Right lobe of liver (tissue), 6 donors: Measurements from ENCODE around the gene CDH23. TPM values are rescaled to one million over a fixed set of nuclear protein-coding genes. Genes with fewer than 3 reads are reported as not detected.

Source experiments
- ATAC-seq, 4 donors: fragments of 200-7000 bp; cut with Tn5 transposase; one replicate each; pipeline ENCODE4 v1.9.1; 2020; ENCODE audit warnings: mild to moderate bottlenecking in 4 of 4, moderate library complexity in 4 of 4
- DNase-seq, 3 donors: peaks; one replicate each; pipeline ENCODE4 v3.0.0-alpha.2; 2020
- H3K27ac ChIP-seq, 3 donors: fragments of 200-600 bp; one replicate each; pipeline ENCODE4 v1.8.0; 2022
- H3K27me3 ChIP-seq, 2 donors: fragments of 200-600 bp; one replicate each; pipeline ENCODE4 v1.8.0; 2022
- H3K36me3 ChIP-seq, 4 donors: fragments of 200-600 bp; sonication (generic) in 1 of 4; one replicate each; pipeline versions ENCODE4 v1.5.1 to v1.8.0; 2017 to 2022; ENCODE audit warnings: control low read depth in 1 of 4
- H3K4me1 ChIP-seq, 4 donors: fragments of 200-600 bp; sonication (generic) in 1 of 4; one replicate each; pipeline versions ENCODE4 v1.5.1 to v1.8.0; 2017 to 2022; ENCODE audit warnings: control low read depth in 1 of 4
- H3K4me3 ChIP-seq, 3 donors: fragments of 200-600 bp; one replicate each; pipeline ENCODE4 v1.8.0; 2022
- H3K9me3 ChIP-seq, 4 donors: fragments of 200-600 bp; sonication (generic) in 1 of 4; one replicate each; pipeline versions ENCODE4 v1.5.1 to v1.8.0; 2017 to 2022; ENCODE audit warnings: control low read depth in 1 of 4
- CTCF ChIP-seq, 4 donors: fragments of 200-600 bp in 3 of 4; fragments of 450-650 bp in 1 of 4; IDR thresholded peaks; one replicate each; pipeline versions ENCODE4 v1.5.1 to v1.8.0; 2016 to 2022; ENCODE audit warnings: antibody characterized with exemption in 4 of 4, mild to moderate bottlenecking in 2 of 4
- POLR2A ChIP-seq: fragments of 450-650 bp; IDR thresholded peaks from one replicate; pipeline ENCODE4 v1.6.1; 2017; ENCODE audit warnings: antibody characterized with exemption, mild to moderate bottlenecking
- WGBS: methylation state at CpG from one replicate; pipeline ENCODE4 v1.1.6; 2018; ENCODE audit warnings: low coverage, low lambda C conversion rate; ENCODE audit not compliant: insufficient coverage; ENCODE audit errors: missing lambda C conversion rate; 5-methylcytosine and 5-hydroxymethylcytosine counted together
- intact Hi-C, 2 donors: fragments of 100-400 bp; cut with DNase I; formaldehyde crosslinking; loops; one replicate each; pipeline versions ENCODE4 v1.11.2 to v1.14.1; 2022
- total RNA-seq, 6 experiments: library from RNA; depleted of rRNA in 2 of 6; stranded (reverse); fragments of >200 nt in 2 of 6; fragmentation: NEBNext Ultra II Directional in 3 of 6; extraction: Animal tissue kit (Norgen Biotek cat#: 25700) in 3 of 6; gene quantifications; one replicate each; pipeline versions ENCODE4 v1.1.0 to v1.2.4, GENCODE V29; 2016 to 2023
- donor health status: DM: no; HTN: yes; CAD: no.
- donor health status: DM: no; HTN: no; CAD: no.
- donor health status: DM: no; HTN: no; CAD: no.
- donor health status: DM: no; HTN: yes; CAD: no.
- donor health status: DM: no; HTN: yes; CAD: no.

CDH23 gene
- total RNA-seq, 6 experiments from 2014 or later = 3.3 to 19.7 (median 6.3) TPM

- DNase-seq (no peak), ATAC-seq (no peak)
- intact Hi-C loops = no loop called here
- no peak for TF ChIP-seq CTCF (IDR thresholded peaks at IDR 0.05)
- no peak for TF ChIP-seq POLR2A
- Histone ChIP-seq H3K4me1 (no peaks in the 10 kb centered on the region), H3K27me3 (no peaks in the 10 kb centered on the region), H3K9me3 (no peaks in the 10 kb centered on the region), H3K4me3 (no peak overlapping the region), H3K27ac (no peak overlapping the region), H3K36me3 (peaks cover 0 to 53% (median 1%) of the 10 kb centered on the region in 4 donors)
- 100% methylated on average over 4 of the region's 7 CpGs for WGBS
These were observed 35.1 kb upstream of the CDH23 start for GRCh38 chr10:71361581-71361980.

GRCh38 chr10:71362141-71362540 is 34.6 kb upstream of the CDH23 start:
- no peak overlapping the region for H3K4me3 ChIP-seq
- intact Hi-C loops = no loop called here
- 95% methylated on average over 15 of the region's 16 CpGs for WGBS
- no peaks in the 10 kb centered on the region for H3K9me3 ChIP-seq
- H3K36me3 ChIP-seq = peaks cover 0 to 49% (median 1%) of the 10 kb centered on the region in 4 donors
- DNase-seq (no peak), ATAC-seq (no peak)
- H3K27ac ChIP-seq = no peak overlapping the region
- no peaks in the 10 kb centered on the region for H3K27me3 ChIP-seq
- TF ChIP-seq POLR2A = no peak
- TF ChIP-seq CTCF (IDR thresholded peaks at IDR 0.05) = no peak
- H3K4me1 ChIP-seq = no peaks in the 10 kb centered on the region

GRCh38 chr10:71363936-71364335 is 32.8 kb upstream of the CDH23 start:
- Histone ChIP-seq H3K27ac (no peak overlapping the region), H3K4me3 (no peak overlapping the region), H3K27me3 (no peaks in the 10 kb centered on the region), H3K9me3 (no peaks in the 10 kb centered on the region), H3K36me3 (peaks cover 0 to 31% (median 0%) of the 10 kb centered on the region in 4 donors), H3K4me1 (no peaks in the 10 kb centered on the region)
- intact Hi-C loops = no loop called here
- TF ChIP-seq CTCF (IDR thresholded peaks at IDR 0.05) = no peak
- no peak for TF ChIP-seq POLR2A
- no peak for DNase-seq
- ATAC-seq = no peak

GRCh38 chr10:71365366-71365765 is 31.4 kb upstream of the CDH23 start:
- no peak overlapping the region for H3K4me3 ChIP-seq
- no peak for ATAC-seq
- 87% methylated on average over 6 of the region's 6 CpGs for WGBS
- intact Hi-C loops = no loop called here
- no peak overlapping the region for H3K27ac ChIP-seq
- H3K36me3 ChIP-seq = peaks cover 0 to 22% (median 0%) of the 10 kb centered on the region in 4 donors
- TF ChIP-seq CTCF (IDR thresholded peaks at IDR 0.05) (no peak), POLR2A (no peak)
- no peaks in the 10 kb centered on the region for H3K27me3 ChIP-seq
- H3K4me1 ChIP-seq = no peaks in the 10 kb centered on the region
- H3K9me3 ChIP-seq = no peaks in the 10 kb centered on the region
- DNase-seq = no peak

- TF ChIP-seq POLR2A = no peak
- peaks cover 0 to 15% (median 0%) of the 10 kb centered on the region in 4 donors for H3K36me3 ChIP-seq
- no peaks in the 10 kb centered on the region for H3K27me3 ChIP-seq
- ATAC-seq (peak in 1 of 4 donors; percentile 29), DNase-seq (no peak)
- H3K9me3 ChIP-seq = no peaks in the 10 kb centered on the region
- H3K4me3 ChIP-seq = no peak overlapping the region
- intact Hi-C loops = no loop called here
- WGBS = 86% methylated on average over 4 of the region's 8 CpGs
- no peaks in the 10 kb centered on the region for H3K4me1 ChIP-seq
- H3K27ac ChIP-seq = no peak overlapping the region
These were observed 30.0 kb upstream of the CDH23 start for GRCh38 chr10:71366690-71367089.
